ENCODE results near the gene PCGF2. TPM values are rescaled to one million over a fixed set of nuclear protein-coding genes. Genes with fewer than 3 reads are reported as not detected.

PCGF2 gene
- total and polyA plus RNA-seq, 9 of the 15 experiments (the other 6 are each of a cell fraction or from before 2014, with no cell fraction given), result 1.3 to 33.4 (median 7.0) TPM

DNA sequence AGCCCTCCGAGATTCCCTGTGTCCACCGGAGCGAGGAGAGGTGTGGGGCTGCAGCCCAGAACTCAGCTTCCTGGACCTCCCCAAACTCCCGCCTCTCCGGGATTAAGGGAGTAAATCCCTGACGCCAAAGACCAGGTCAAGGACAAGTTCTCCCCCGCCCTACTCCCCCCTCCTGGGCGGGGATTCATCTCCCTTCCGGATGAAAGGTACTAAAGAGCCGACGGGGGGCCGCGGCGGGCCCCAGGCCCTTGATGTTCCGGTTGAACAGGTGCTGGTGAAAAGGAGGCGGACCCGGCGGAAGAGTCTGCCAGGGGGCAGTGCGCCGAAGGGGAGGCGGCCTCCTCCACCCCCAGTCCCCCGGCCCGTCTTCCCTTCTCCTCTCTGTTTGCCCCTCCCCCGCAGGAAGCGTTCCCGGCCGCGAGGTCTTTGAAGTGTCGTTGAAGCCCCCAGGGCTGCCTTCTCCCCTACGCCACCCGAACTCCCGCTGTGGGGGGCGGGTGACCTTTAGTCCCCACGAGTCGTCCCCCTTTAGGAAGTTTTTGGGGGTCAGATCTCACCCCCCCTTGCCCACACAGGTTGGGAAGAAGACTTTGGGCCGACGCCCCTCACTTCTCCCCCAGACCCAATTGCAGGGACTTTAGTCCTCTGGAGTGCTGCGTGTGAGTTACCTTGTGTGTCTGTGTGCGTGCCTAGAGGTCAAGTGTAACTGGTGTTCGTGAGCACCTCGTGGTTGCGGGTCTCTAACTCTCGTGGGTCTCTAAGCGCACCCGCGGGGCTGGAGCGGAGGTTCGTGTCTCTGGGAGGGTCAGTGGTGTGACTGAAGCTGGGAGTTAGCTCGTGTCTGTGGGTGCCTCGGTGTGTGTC is 44.2 kb downstream of the PCGF2 start (continued):
- no peak for TF ChIP-seq SNIP1 (IDR thresholded peaks at IDR 0.05; ENCODE audit: low read depth)
- no peak for TF ChIP-seq CBX8 (IDR thresholded peaks at IDR 0.05; ENCODE audit: borderline replicate concordance, extremely low read depth, low read depth, low read length, poor library complexity, severe bottlenecking)
- no peak for TF ChIP-seq ZNF830 (CRISPR knock-in tag; IDR thresholded peaks at IDR 0.05)
- TF ChIP-seq HIVEP1 (CRISPR knock-in tag; IDR thresholded peaks at IDR 0.05), result no peak
- TF ChIP-seq, protein P1, sequence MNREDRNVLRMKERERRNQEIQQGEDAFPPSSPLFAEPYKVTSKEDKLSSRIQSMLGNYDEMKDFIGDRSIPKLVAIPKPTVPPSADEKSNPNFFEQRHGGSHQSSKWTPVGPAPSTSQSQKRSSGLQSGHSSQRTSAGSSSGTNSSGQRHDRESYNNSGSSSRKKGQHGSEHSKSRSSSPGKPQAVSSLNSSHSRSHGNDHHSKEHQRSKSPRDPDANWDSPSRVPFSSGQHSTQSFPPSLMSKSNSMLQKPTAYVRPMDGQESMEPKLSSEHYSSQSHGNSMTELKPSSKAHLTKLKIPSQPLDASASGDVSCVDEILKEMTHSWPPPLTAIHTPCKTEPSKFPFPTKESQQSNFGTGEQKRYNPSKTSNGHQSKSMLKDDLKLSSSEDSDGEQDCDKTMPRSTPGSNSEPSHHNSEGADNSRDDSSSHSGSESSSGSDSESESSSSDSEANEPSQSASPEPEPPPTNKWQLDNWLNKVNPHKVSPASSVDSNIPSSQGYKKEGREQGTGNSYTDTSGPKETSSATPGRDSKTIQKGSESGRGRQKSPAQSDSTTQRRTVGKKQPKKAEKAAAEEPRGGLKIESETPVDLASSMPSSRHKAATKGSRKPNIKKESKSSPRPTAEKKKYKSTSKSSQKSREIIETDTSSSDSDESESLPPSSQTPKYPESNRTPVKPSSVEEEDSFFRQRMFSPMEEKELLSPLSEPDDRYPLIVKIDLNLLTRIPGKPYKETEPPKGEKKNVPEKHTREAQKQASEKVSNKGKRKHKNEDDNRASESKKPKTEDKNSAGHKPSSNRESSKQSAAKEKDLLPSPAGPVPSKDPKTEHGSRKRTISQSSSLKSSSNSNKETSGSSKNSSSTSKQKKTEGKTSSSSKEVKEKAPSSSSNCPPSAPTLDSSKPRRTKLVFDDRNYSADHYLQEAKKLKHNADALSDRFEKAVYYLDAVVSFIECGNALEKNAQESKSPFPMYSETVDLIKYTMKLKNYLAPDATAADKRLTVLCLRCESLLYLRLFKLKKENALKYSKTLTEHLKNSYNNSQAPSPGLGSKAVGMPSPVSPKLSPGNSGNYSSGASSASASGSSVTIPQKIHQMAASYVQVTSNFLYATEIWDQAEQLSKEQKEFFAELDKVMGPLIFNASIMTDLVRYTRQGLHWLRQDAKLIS (CRISPR knock-in tag; IDR thresholded peaks at IDR 0.05), result no peak; the same call in 1 of the 2 replicates
- no peak for TF ChIP-seq ZNF134 (CRISPR knock-in tag; conservative IDR thresholded peaks at IDR 0.05)
- TF ChIP-seq HNRNPH1 (optimal IDR thresholded peaks at IDR 0.05; ENCODE audit: low read depth, low read length), result no peak
- TF ChIP-seq ZNF75A (CRISPR knock-in tag; IDR thresholded peaks at IDR 0.05), result no peak
- TF ChIP-seq, protein P2, sequence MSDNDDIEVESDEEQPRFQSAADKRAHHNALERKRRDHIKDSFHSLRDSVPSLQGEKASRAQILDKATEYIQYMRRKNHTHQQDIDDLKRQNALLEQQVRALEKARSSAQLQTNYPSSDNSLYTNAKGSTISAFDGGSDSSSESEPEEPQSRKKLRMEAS (CRISPR knock-in tag; IDR thresholded peaks at IDR 0.05), result no peak
- TF ChIP-seq MXD1 (CRISPR knock-in tag; IDR thresholded peaks at IDR 0.05; ENCODE audit: borderline replicate concordance, poor library complexity, severe bottlenecking), result no peak
- TF ChIP-seq, protein P3, sequence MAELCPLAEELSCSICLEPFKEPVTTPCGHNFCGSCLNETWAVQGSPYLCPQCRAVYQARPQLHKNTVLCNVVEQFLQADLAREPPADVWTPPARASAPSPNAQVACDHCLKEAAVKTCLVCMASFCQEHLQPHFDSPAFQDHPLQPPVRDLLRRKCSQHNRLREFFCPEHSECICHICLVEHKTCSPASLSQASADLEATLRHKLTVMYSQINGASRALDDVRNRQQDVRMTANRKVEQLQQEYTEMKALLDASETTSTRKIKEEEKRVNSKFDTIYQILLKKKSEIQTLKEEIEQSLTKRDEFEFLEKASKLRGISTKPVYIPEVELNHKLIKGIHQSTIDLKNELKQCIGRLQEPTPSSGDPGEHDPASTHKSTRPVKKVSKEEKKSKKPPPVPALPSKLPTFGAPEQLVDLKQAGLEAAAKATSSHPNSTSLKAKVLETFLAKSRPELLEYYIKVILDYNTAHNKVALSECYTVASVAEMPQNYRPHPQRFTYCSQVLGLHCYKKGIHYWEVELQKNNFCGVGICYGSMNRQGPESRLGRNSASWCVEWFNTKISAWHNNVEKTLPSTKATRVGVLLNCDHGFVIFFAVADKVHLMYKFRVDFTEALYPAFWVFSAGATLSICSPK (IDR thresholded peaks at IDR 0.05; ENCODE audit: borderline replicate concordance), result no peak
- 0 out of 2 replicates have a peak, but pooled peaks have one; percentile 6 for TF ChIP-seq TARDBP (IDR thresholded peaks at IDR 0.05)
- TF ChIP-seq CHD2 (IDR thresholded peaks at IDR 0.05; ENCODE audit: low read depth, low read length), result peak; percentile 43; the same call in 1 of the 2 replicates
- peak; percentile 7; the same call in 1 of the 2 replicates for TF ChIP-seq CREM (IDR thresholded peaks at IDR 0.05; ENCODE audit: low read depth)
- TF ChIP-seq, protein P4, sequence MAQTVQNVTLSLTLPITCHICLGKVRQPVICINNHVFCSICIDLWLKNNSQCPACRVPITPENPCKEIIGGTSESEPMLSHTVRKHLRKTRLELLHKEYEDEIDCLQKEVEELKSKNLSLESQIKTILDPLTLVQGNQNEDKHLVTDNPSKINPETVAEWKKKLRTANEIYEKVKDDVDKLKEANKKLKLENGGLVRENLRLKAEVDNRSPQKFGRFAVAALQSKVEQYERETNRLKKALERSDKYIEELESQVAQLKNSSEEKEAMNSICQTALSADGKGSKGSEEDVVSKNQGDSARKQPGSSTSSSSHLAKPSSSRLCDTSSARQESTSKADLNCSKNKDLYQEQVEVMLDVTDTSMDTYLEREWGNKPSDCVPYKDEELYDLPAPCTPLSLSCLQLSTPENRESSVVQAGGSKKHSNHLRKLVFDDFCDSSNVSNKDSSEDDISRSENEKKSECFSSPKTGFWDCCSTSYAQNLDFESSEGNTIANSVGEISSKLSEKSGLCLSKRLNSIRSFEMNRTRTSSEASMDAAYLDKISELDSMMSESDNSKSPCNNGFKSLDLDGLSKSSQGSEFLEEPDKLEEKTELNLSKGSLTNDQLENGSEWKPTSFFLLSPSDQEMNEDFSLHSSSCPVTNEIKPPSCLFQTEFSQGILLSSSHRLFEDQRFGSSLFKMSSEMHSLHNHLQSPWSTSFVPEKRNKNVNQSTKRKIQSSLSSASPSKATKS (CRISPR knock-in tag; IDR thresholded peaks at IDR 0.05), result no peak
- peak; percentile 84 for TF ChIP-seq EGR1 (conservative IDR thresholded peaks at IDR 0.05)
- peak; percentile 55; the same call in 1 of the 2 replicates for TF ChIP-seq MYNN (IDR thresholded peaks at IDR 0.05)
- no peak for TF ChIP-seq MYNN (CRISPR knock-in tag; IDR thresholded peaks at IDR 0.05)
- peak; percentile 84 for TF ChIP-seq BRD9 (IDR thresholded peaks at IDR 0.05; ENCODE audit: low read depth, partially characterized antibody)
- TF ChIP-seq TCF7L2 (IDR thresholded peaks at IDR 0.05; ENCODE audit: low read depth, low read length), result peak; percentile 57; the same call in 1 of the 2 replicates

Measured in K562 (cell line).